Peyer's patch (tissue), 4 donors: ENCODE measurements around the gene PTRH1.

Experiments used
- CTCF ChIP-seq, 6 experiments: fragments of 450-650 bp in 4 of 6; fragments of 200-600 bp in 2 of 6; sonication (generic) in 1 of 6; IDR thresholded peaks; one replicate each; pipeline ENCODE4 v1.5.1; 2017 to 2019; ENCODE audit warnings: antibody characterized with exemption in 6 of 6, mild to moderate bottlenecking in 3 of 6, moderate library complexity in 1 of 6
- POLR2A ChIP-seq, 2 donors: fragments of 450-650 bp; IDR thresholded peaks; one replicate each; pipeline ENCODE4 v1.5.1; 2017; ENCODE audit warnings: antibody characterized with exemption in 2 of 2, mild to moderate bottlenecking in 2 of 2, moderate library complexity in 2 of 2

DNA sequence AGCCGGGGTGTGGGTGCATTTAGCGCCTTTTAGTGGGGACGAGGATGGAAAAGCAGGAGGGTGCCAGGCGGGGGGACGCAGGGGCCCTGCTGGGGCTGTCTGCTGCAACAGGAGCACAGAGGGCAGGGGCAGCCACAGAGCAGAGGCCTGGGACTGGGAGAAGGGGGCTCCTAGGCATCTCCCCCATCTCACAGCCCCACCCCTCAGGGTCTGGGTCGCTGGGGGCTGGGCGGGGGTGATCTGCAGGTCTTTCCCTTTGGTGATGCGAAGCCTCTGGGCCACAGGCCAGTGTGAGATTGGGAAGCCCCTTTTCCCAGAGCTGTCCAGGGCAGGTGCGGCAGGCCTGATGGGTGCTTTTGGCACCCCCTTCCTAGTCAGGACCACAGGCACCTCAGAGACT is 14.8 kb upstream of the PTRH1 start:
- TF ChIP-seq CTCF (IDR thresholded peaks at IDR 0.05) (no peak), POLR2A (IDR thresholded peaks at IDR 0.05) (no peak)
